GM23338 (cell line): Measurements from ENCODE around the gene COL8A1. TPM values are rescaled to one million over a fixed set of nuclear protein-coding genes. Genes with fewer than 3 reads are reported as not detected.

Experiments used
- ATAC-seq: fragments of 200-7000 bp; cut with Tn5 transposase; 3 replicates; pipeline ENCODE4 v1.9.1; 2020
- DNase-seq: peaks from one replicate; pipeline ENCODE4 v3.0.0-alpha.2; 2015; ENCODE audit warnings: low spot score
- H2AFZ ChIP-seq: fragments of 200-600 bp; sonication (generic); 2 replicates; pipeline ENCODE4 v1.8.0; 2016; ENCODE audit warnings: antibody characterized with exemption, mild to moderate bottlenecking, moderate library complexity
- H3F3A ChIP-seq: fragments of 200-600 bp; sonication (generic); replicated peaks from 2 replicates; pipeline ENCODE4 v1.8.0; 2017; ENCODE audit warnings: antibody characterized with exemption, mixed run types, low read depth
- H3K27ac ChIP-seq: fragments of 200-600 bp; sonication (generic); 2 replicates; pipeline ENCODE4 v1.6.1; 2016; ENCODE audit warnings: low read depth
- H3K27me3 ChIP-seq: fragments of 200-600 bp; sonication (generic); 2 replicates; pipeline ENCODE4 v1.8.0; 2016; ENCODE audit warnings: mild to moderate bottlenecking, mixed run types, moderate library complexity; ENCODE audit not compliant: insufficient read depth
- H3K36me3 ChIP-seq: fragments of 200-600 bp; sonication (generic); 2 replicates; pipeline ENCODE4 v1.8.0; 2016; ENCODE audit warnings: mild to moderate bottlenecking; ENCODE audit not compliant: insufficient read depth
- H3K4me1 ChIP-seq: fragments of 200-600 bp; sonication (generic); 2 replicates; pipeline ENCODE4 v1.8.0; 2016; ENCODE audit warnings: mild to moderate bottlenecking, moderate library complexity; ENCODE audit not compliant: insufficient read depth
- H3K4me2 ChIP-seq: fragments of 200-600 bp; sonication (generic); 2 replicates; pipeline ENCODE4 v1.7.1; 2017; ENCODE audit warnings: mixed run types
- H3K4me3 ChIP-seq: fragments of 200-600 bp; sonication (generic); 2 replicates; pipeline ENCODE4 v1.6.1; 2016; ENCODE audit warnings: mixed run types
- H3K79me2 ChIP-seq: fragments of 200-600 bp; sonication (generic); replicated peaks from 2 replicates; pipeline ENCODE4 v1.8.0; 2017; ENCODE audit warnings: mild to moderate bottlenecking; ENCODE audit not compliant: insufficient read depth
- H3K9me2 ChIP-seq: fragments of 200-600 bp; sonication (generic); 2 replicates; pipeline ENCODE4 v1.8.0; 2017; ENCODE audit not compliant: insufficient read depth
- H4K20me1 ChIP-seq: fragments of 200-600 bp; sonication (generic); replicated peaks from 2 replicates; pipeline ENCODE4 v1.8.0; 2017; ENCODE audit warnings: mild to moderate bottlenecking; ENCODE audit not compliant: insufficient read depth
- H3K27ac Mint-ChIP-seq: 2 replicates; pipeline ENCODE4 v1.8.0; 2020; ENCODE audit warnings: inconsistent platforms, mild to moderate bottlenecking, moderate library complexity, mixed read lengths
- H3K27me3 Mint-ChIP-seq: 3 replicates; pipeline ENCODE4 v1.8.0; 2022; ENCODE audit warnings: low read depth, mild to moderate bottlenecking, moderate library complexity, mixed read lengths, inconsistent platforms; ENCODE audit not compliant: insufficient read depth, poor library complexity
- H3K36me3 Mint-ChIP-seq: 3 replicates; pipeline ENCODE4 v1.8.0; 2021; ENCODE audit warnings: low read depth, mild to moderate bottlenecking, inconsistent platforms, moderate library complexity, mixed read lengths
- H3K4me1 Mint-ChIP-seq: 3 replicates; pipeline ENCODE4 v1.8.0; 2020; ENCODE audit warnings: mild to moderate bottlenecking, inconsistent platforms, mixed read lengths
- H3K4me3 Mint-ChIP-seq: 3 replicates; pipeline ENCODE4 v1.8.0; 2021; ENCODE audit warnings: moderate library complexity, mild to moderate bottlenecking, inconsistent platforms, mixed read lengths
- H3K9me3 Mint-ChIP-seq: 3 replicates; pipeline ENCODE4 v1.8.0; 2020; ENCODE audit warnings: moderate library complexity, mild to moderate bottlenecking, inconsistent platforms, mixed read lengths
- CTCF ChIP-seq, 2 experiments: fragments of 200-600 bp in 1 of 2; sonication (generic) in 1 of 2; conservative IDR thresholded peaks; 2 replicates each; pipeline versions ENCODE4 v1.5.1 to v1.6.1; 2016 to 2017; ENCODE audit warnings: antibody characterized with exemption in 2 of 2, low read depth in 2 of 2, mild to moderate bottlenecking in 2 of 2, moderate library complexity in 1 of 2
- ETS1 ChIP-seq: IDR thresholded peaks from 2 replicates; pipeline ENCODE4 v1.6.1; 2016; ENCODE audit warnings: antibody characterized with exemption
- EZH2 ChIP-seq: fragments of 200-600 bp; sonication (generic); IDR thresholded peaks from one replicate; pipeline ENCODE4 v1.8.0; 2017; ENCODE audit warnings: antibody characterized with exemption, mild to moderate bottlenecking, low read depth; ENCODE audit not compliant: unreplicated experiment
- EZH2phosphoT487 ChIP-seq: fragments of 200-600 bp; sonication (generic); IDR thresholded peaks from one replicate; pipeline ENCODE4 v1.8.1; 2018; ENCODE audit warnings: antibody characterized with exemption; ENCODE audit not compliant: unreplicated experiment
- POLR2AphosphoS5 ChIP-seq: IDR thresholded peaks from 2 replicates; pipeline ENCODE4 v1.6.1; 2016; ENCODE audit warnings: antibody characterized with exemption, low read depth
- ZNF114 ChIP-seq: fragments of 250-450 bp; sonication (Bioruptor Pico); IDR thresholded peaks from 2 replicates; pipeline ENCODE4 v1.5.0; 2020; ENCODE audit warnings: mild to moderate bottlenecking, moderate library complexity
- ZNF462 ChIP-seq: fragments of 250-450 bp; sonication (Bioruptor Pico); IDR thresholded peaks from 2 replicates; pipeline ENCODE4 v1.5.0; 2020; ENCODE audit warnings: mild to moderate bottlenecking, moderate library complexity
- polyA plus RNA-seq: library from polyadenylated mRNA; unstranded; fragments of >200 nt; fragmentation: Nextera tagmentation; extraction: Ambion mirVana; gene quantifications from 2 replicates; pipeline ENCODE4 v1.2.1, GENCODE V29; 2016
- total RNA-seq: library from RNA; depleted of rRNA; stranded (reverse); fragments of >200 nt; shearing (Covaris generic); gene quantifications from 2 replicates; pipeline ENCODE4 v1.2.3, GENCODE V29; 2014

Gene COL8A1
- total and polyA plus RNA-seq, 2 experiments from 2014 or later: 0.26 to 0.97 TPM

- Mint-ChIP-seq H3K9me3 (no peaks in the 10 kb centered on the region), H3K4me1 (peaks cover 8% of the 10 kb centered on the region; the same call in 2 of the 3 replicates), H3K36me3 (no peaks in the 10 kb centered on the region), H3K27me3 (no peaks in the 10 kb centered on the region), H3K4me3 (no peak overlapping the region), H3K27ac (no peak overlapping the region)
- no peaks in the 10 kb centered on the region for H3K36me3 ChIP-seq
- no peak overlapping the region for H3K4me3 ChIP-seq
- no peak overlapping the region for H3K27ac ChIP-seq
- DNase-seq (no peak), ATAC-seq (no peak)
- no peaks in the 10 kb centered on the region for H3K79me2 ChIP-seq
- no peaks in the 10 kb centered on the region for H3K27me3 ChIP-seq
- H3K4me2 ChIP-seq: no peak overlapping the region
- no peaks in the 10 kb centered on the region for H3K9me2 ChIP-seq
- H4K20me1 ChIP-seq: no peaks in the 10 kb centered on the region
- TF ChIP-seq EZH2 (no peak), CTCF (conservative IDR thresholded peaks at IDR 0.05; ENCODE audit: low read depth in 2 of 2) (no peak), ZNF114 (CRISPR knock-in tag) (no peak), ZNF462 (CRISPR knock-in tag) (no peak), EZH2phosphoT487 (no peak), POLR2AphosphoS5 (no peak), ETS1 (no peak)
- H2AFZ ChIP-seq: no peak overlapping the region
- H3K4me1 ChIP-seq: no peaks in the 10 kb centered on the region
- no peaks in the 10 kb centered on the region for H3F3A ChIP-seq
Measured at GRCh38 chr3:99648516-99648915, 10.1 kb downstream of the COL8A1 start.
